Measurements from ENCODE around the gene ST3GAL4. TPM values are rescaled to one million over a fixed set of nuclear protein-coding genes. Genes with fewer than 3 reads are reported as not detected.
"Not testable (repeated sequence)": the region's sequence is repeated elsewhere in the genome, so short reads cannot be mapped to it uniquely, and the experiment has no call there.

ST3GAL4 gene
- total and polyA plus RNA-seq, 10 of the 15 experiments (the other 5 are each of a cell fraction or from before 2014, with no cell fraction given): 3.8 to 8.1 (median 6.5) TPM; not detected in 2

DNA sequence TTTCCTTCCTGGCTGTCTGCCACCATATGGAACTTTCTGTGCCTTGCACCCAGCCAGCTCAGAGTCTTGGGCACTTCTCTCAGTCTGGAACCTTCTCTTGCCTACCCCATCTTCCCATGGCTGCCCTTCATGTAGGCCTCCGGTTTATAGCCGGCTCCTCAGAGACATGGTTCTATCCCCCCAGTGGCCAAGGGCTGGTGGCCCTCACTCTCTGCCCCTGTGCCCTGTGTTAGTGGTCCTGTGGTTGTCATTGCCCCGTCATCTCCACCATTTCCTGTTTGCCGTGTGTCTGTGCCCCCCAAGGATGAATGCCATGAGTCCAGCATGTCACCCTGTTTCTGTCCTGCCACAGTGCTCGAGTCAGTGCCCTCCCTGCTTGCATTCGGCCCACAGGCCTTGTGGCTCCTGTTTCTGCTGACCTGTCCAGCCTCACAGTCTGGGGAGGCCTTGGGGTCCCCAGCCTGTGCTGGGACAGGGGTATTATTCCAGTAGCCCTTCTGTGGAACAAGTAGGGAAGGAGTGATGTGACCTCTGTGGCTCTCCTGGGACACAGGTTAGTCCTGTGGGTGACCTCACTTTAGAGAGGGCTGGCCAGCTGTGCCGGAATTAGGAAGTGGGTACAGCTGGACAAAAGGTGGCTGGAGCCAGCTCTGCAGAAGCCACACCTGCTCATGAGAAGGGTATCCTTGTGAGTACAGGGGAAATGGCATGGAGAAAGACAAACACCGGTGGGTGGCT, 30.7 kb downstream of the ST3GAL4 start:
- Histone ChIP-seq H3K36me3 (ENCODE audit: control insufficient read depth in 2 of 2, insufficient read depth in 2 of 2, low read length in 1 of 2) (no peaks in the 10 kb centered on the region), H3K27me3 (replicated peaks in 1 of 2; ENCODE audit: control insufficient read depth in 2 of 2, insufficient read depth in 2 of 2, low read length in 1 of 2) (no peaks in the 10 kb centered on the region), H4K20me1 (ENCODE audit: control insufficient read depth, insufficient read depth) (no peaks in the 10 kb centered on the region), H3K4me1 (ENCODE audit: control insufficient read depth, insufficient read depth, low read length) (no peaks in the 10 kb centered on the region), H3K4me2 (ENCODE audit: control insufficient read depth, insufficient read depth) (no peak overlapping the region), H3K79me2 (ENCODE audit: control insufficient read depth, insufficient read depth, low read length) (no peaks in the 10 kb centered on the region), H3K9ac (ENCODE audit: control insufficient read depth, insufficient read depth, low read length) (no peak overlapping the region), H3K4me3 (no peak overlapping the region), H3K9me3 (replicated peaks; ENCODE audit: control insufficient read depth, insufficient read depth, low read length) (no peaks in the 10 kb centered on the region), H3K27ac (ENCODE audit: control insufficient read depth, insufficient read depth) (no peak overlapping the region), H2AFZ (ENCODE audit: control insufficient read depth, low read depth, low read length) (no peak overlapping the region)
- CTCF ChIA-PET: interaction anchor here (0.6 kb wide), 1 partner anchor 792 kb away, joined by 3 read pairs; no protein-coding TSS in a partner anchor
- intact Hi-C loops (cut with micrococcal nuclease; ENCODE audit: unreplicated experiment) (no loop called here), in situ Hi-C loops (cut with MboI) (no loop called here)
- FAIRE-seq (no peak), DNase-seq (ENCODE audit: low read depth, low spot score) (no peak), ATAC-seq (no peak)
- POLR2A ChIA-PET: interaction anchor here (0.6 kb wide), 1 partner anchor 9 kb away, joined by 6 read pairs; no protein-coding TSS in a partner anchor
- no TSS peak for BruUV-seq (replicated peaks)
- TF ChIP-seq NRF1 (conservative IDR thresholded peaks at IDR 0.05; ENCODE audit: low read depth, low read length) (no peak), SPI1 (IDR thresholded peaks at IDR 0.05; ENCODE audit: borderline replicate concordance, insufficient read depth, low read depth, low read length) (no peak)
- RAD21 ChIA-PET (ENCODE audit: unreplicated experiment): no interaction called here
- 32% methylated on average over 8 of the region's 8 CpGs for WGBS (ENCODE audit: insufficient coverage, insufficient replicate concordance, low lambda C conversion rate, missing lambda C conversion rate)
- SMC1A ChIA-PET (ENCODE audit: uncharacterized antibody, unreplicated experiment): no interaction called here

DNA sequence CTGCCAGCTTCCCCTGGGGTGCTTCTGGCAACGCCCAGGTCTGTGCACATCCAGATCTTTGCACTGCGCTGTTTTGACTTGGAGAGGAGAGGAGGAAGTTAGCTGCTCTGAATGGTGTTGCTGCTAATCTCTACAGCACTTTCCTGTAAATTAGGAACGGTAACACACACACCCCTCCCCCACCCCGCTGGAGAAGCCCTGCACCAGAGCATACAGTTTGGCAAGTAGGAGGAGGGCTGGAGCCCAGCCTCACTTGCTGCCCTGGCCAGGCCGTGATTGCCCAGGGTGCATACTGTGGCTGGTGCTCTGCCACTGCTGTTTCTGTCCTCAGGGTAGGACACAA, 31.2 kb downstream of the ST3GAL4 start:
- in situ Hi-C loops (cut with MboI); ATAC-seq; H3K4me3 ChIP-seq; H3K4me2 ChIP-seq (ENCODE audit: control insufficient read depth, insufficient read depth); H3K27me3 ChIP-seq (replicated peaks in 1 of 2; ENCODE audit: control insufficient read depth in 2 of 2, insufficient read depth in 2 of 2, low read length in 1 of 2); H3K9ac ChIP-seq (ENCODE audit: control insufficient read depth, insufficient read depth, low read length); H3K79me2 ChIP-seq (ENCODE audit: control insufficient read depth, insufficient read depth, low read length); DNase-seq (ENCODE audit: low read depth, low spot score); H3K4me1 ChIP-seq (ENCODE audit: control insufficient read depth, insufficient read depth, low read length); POLR2A ChIA-PET; H3K27ac ChIP-seq (ENCODE audit: control insufficient read depth, insufficient read depth); RAD21 ChIA-PET (ENCODE audit: unreplicated experiment); H2AFZ ChIP-seq (ENCODE audit: control insufficient read depth, low read depth, low read length); H3K36me3 ChIP-seq (ENCODE audit: control insufficient read depth in 2 of 2, insufficient read depth in 2 of 2, low read length in 1 of 2); BruUV-seq (replicated peaks); H4K20me1 ChIP-seq (ENCODE audit: control insufficient read depth, insufficient read depth); H3K9me3 ChIP-seq (replicated peaks; ENCODE audit: control insufficient read depth, insufficient read depth, low read length); CTCF ChIA-PET; intact Hi-C loops (cut with micrococcal nuclease; ENCODE audit: unreplicated experiment); SMC1A ChIA-PET (ENCODE audit: uncharacterized antibody, unreplicated experiment): not testable (repeated sequence)
- FAIRE-seq: peak; percentile 81
- WGBS (ENCODE audit: insufficient coverage, insufficient replicate concordance, low lambda C conversion rate, missing lambda C conversion rate): 20% methylated on average over 5 of the region's 5 CpGs

All from GM12878 (cell line).